Measurements from ENCODE around the gene TRIM66. TPM values are rescaled to one million over a fixed set of nuclear protein-coding genes. Genes with fewer than 3 reads are reported as not detected.

TRIM66 gene
- total and polyA plus RNA-seq, 2 of the 8 experiments (the other 6 are each of a cell fraction or from before 2014, with no cell fraction given): 3.1 to 3.5 TPM

DNA sequence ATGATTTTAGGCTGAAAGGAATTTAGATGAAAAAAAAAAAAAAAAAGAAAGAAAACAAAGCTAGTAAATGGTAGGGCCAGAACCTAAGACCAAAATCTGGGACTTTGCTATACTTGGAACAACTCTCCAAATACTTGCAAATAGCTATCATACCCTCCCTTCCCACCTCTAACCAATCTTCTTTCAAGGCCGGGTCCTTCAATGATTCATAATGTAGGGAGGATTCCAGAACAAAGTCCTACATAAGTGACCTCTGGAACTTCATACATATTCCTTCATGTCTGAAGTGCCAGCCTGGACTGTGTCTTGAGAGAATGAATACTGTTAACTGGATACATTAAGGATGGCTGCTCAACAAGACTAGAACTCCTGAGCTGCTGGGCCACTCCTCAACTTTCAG lies 98.4 kb downstream of the TRIM66 start (continued):
- TF ChIP-seq CBX5 (IDR thresholded peaks at IDR 0.05; ENCODE audit: low read depth, low read length): no peak
- TF ChIP-seq RAD21 (IDR thresholded peaks at IDR 0.05 in 1 of 2, conservative IDR thresholded peaks at IDR 0.05 in 1 of 2; ENCODE audit: low read depth in 2 of 2, low read length in 2 of 2): no peak
